ENCODE results near the gene CCNE1.
"Not testable (repeated sequence)": the region's sequence is repeated elsewhere in the genome, so short reads cannot be mapped to it uniquely, and the experiment has no call there.

The CCNE1 gene

GRCh38 chr19:29815231-29815630 is 3.4 kb downstream of the CCNE1 start:
- DNase-seq, result peak; percentile 33
- peaks cover 3 to 5% of the 10 kb centered on the region in 2 donors for H3K36me3 Mint-ChIP-seq
- peaks cover 13 to 25% of the 10 kb centered on the region in 2 donors for H3K4me1 Mint-ChIP-seq
- H3K9me3 Mint-ChIP-seq, result no peaks in the 10 kb centered on the region
- H3K4me3 Mint-ChIP-seq, result peak overlapping the region in 1 of 2 donors; percentile 25
- peak; percentile 31 to 32 for ATAC-seq (replicated peaks)
- H3K27ac Mint-ChIP-seq, result no peak overlapping the region
- peaks cover 9 to 13% of the 10 kb centered on the region in 2 donors for H3K27me3 Mint-ChIP-seq

- no peak overlapping the region for H3K4me3 Mint-ChIP-seq
- H3K9me3 Mint-ChIP-seq, result no peaks in the 10 kb centered on the region
- DNase-seq (no peak), ATAC-seq (replicated peaks) (no peak)
- peaks cover 9 to 17% of the 10 kb centered on the region in 2 donors for H3K4me1 Mint-ChIP-seq
- peaks cover 9 to 14% of the 10 kb centered on the region in 2 donors for H3K36me3 Mint-ChIP-seq
- H3K27ac Mint-ChIP-seq, result no peak overlapping the region
- peaks cover 9 to 13% of the 10 kb centered on the region in 2 donors for H3K27me3 Mint-ChIP-seq
Measured at GRCh38 chr19:29817316-29817715, 5.5 kb downstream of the CCNE1 start.

GRCh38 chr19:29819300-29819699 is 7.5 kb downstream of the CCNE1 start:
- H3K4me3 Mint-ChIP-seq, result no peak overlapping the region
- H3K9me3 Mint-ChIP-seq, result no peaks in the 10 kb centered on the region
- DNase-seq, result no peak
- ATAC-seq (replicated peaks), result no peak
- H3K27me3 Mint-ChIP-seq, result no peaks in the 10 kb centered on the region
- peaks cover 5 to 8% of the 10 kb centered on the region in 2 donors for H3K4me1 Mint-ChIP-seq
- peaks cover 10 to 14% of the 10 kb centered on the region in 2 donors for H3K36me3 Mint-ChIP-seq
- no peak overlapping the region for H3K27ac Mint-ChIP-seq

- Mint-ChIP-seq H3K27ac (no peak overlapping the region), H3K36me3 (peaks cover 10 to 14% of the 10 kb centered on the region in 2 donors), H3K4me3 (no peak overlapping the region)
Measured at GRCh38 chr19:29819986-29820385, 8.2 kb downstream of the CCNE1 start.

GRCh38 chr19:29823581-29824330 is 12.0 kb downstream of the CCNE1 start:
- DNase-seq (no peak), ATAC-seq (replicated peaks) (no peak)
- H3K27me3 Mint-ChIP-seq, result no peaks in the 10 kb centered on the region
- H3K27ac Mint-ChIP-seq, result no peak overlapping the region
- H3K4me3 Mint-ChIP-seq, result no peak overlapping the region
- peaks cover 10 to 11% of the 10 kb centered on the region in 2 donors for H3K36me3 Mint-ChIP-seq
- no peaks in the 10 kb centered on the region for H3K4me1 Mint-ChIP-seq
- H3K9me3 Mint-ChIP-seq, result no peaks in the 10 kb centered on the region

More at GRCh38 chr19:29819986-29820385, 8.2 kb downstream of the CCNE1 start:
- Mint-ChIP-seq H3K4me1 (peaks cover 3 to 6% of the 10 kb centered on the region in 2 donors), H3K27me3 (no peaks in the 10 kb centered on the region), H3K9me3 (no peaks in the 10 kb centered on the region)
- ATAC-seq (replicated peaks), result no peak
- no peak for DNase-seq

- ATAC-seq (replicated peaks); H3K9me3 Mint-ChIP-seq; DNase-seq; H3K4me1 Mint-ChIP-seq; H3K27ac Mint-ChIP-seq; H3K27me3 Mint-ChIP-seq; H3K4me3 Mint-ChIP-seq: not testable (repeated sequence)
- peaks cover 10 to 11% of the 10 kb centered on the region in 2 donors for H3K36me3 Mint-ChIP-seq
Measured at GRCh38 chr19:29825263-29825662, 13.5 kb downstream of the CCNE1 start.

GRCh38 chr19:29831041-29831548 is 19.3 kb downstream of the CCNE1 start:
- Mint-ChIP-seq H3K27me3 (peaks cover 19 to 30% of the 10 kb centered on the region in 2 donors), H3K4me3 (no peak overlapping the region), H3K4me1 (peaks cover 10 to 11% of the 10 kb centered on the region in 2 donors), H3K36me3 (no peaks in the 10 kb centered on the region), H3K9me3 (no peaks in the 10 kb centered on the region), H3K27ac (no peak overlapping the region)
- DNase-seq (no peak), ATAC-seq (replicated peaks) (peak in 1 of 2 donors; percentile 65)

- Mint-ChIP-seq H3K4me3 (no peak overlapping the region), H3K9me3 (no peaks in the 10 kb centered on the region), H3K4me1 (peaks cover 10 to 15% of the 10 kb centered on the region in 2 donors), H3K27ac (no peak overlapping the region), H3K27me3 (peaks cover 19 to 30% of the 10 kb centered on the region in 2 donors), H3K36me3 (no peaks in the 10 kb centered on the region)
- DNase-seq, result no peak
- no peak for ATAC-seq (replicated peaks)
Measured at GRCh38 chr19:29831686-29832085, 19.9 kb downstream of the CCNE1 start.

GRCh38 chr19:29832801-29833200 is 21.0 kb downstream of the CCNE1 start:
- Mint-ChIP-seq H3K9me3 (no peaks in the 10 kb centered on the region), H3K27ac (no peak overlapping the region)

GRCh38 chr19:29833614-29834261 is 21.9 kb downstream of the CCNE1 start:
- Mint-ChIP-seq H3K27ac (no peak overlapping the region), H3K4me1 (peaks cover 19 to 27% of the 10 kb centered on the region in 2 donors), H3K27me3 (peaks cover 19 to 30% of the 10 kb centered on the region in 2 donors), H3K36me3 (no peaks in the 10 kb centered on the region), H3K9me3 (no peaks in the 10 kb centered on the region), H3K4me3 (no peak overlapping the region)
- ATAC-seq (replicated peaks) (no peak), DNase-seq (no peak)

More at GRCh38 chr19:29832801-29833200, 21.0 kb downstream of the CCNE1 start:
- DNase-seq, result no peak
- peaks cover 19 to 30% of the 10 kb centered on the region in 2 donors for H3K27me3 Mint-ChIP-seq
- H3K36me3 Mint-ChIP-seq, result no peaks in the 10 kb centered on the region
- peaks cover 19 to 26% of the 10 kb centered on the region in 2 donors for H3K4me1 Mint-ChIP-seq
- no peak for ATAC-seq (replicated peaks)
- H3K4me3 Mint-ChIP-seq, result no peak overlapping the region

- Mint-ChIP-seq H3K27me3 (peaks cover 22 to 34% of the 10 kb centered on the region in 2 donors), H3K4me1 (peaks cover 19 to 27% of the 10 kb centered on the region in 2 donors), H3K36me3 (no peaks in the 10 kb centered on the region), H3K4me3 (no peak overlapping the region), H3K9me3 (no peaks in the 10 kb centered on the region), H3K27ac (peak overlapping the region; percentile 51)
- DNase-seq, result no peak
- ATAC-seq (replicated peaks), result no peak
Measured at GRCh38 chr19:29834991-29835846, 23.4 kb downstream of the CCNE1 start.

- peak; percentile 17 to 41 for ATAC-seq (replicated peaks)
- Mint-ChIP-seq H3K27me3 (peaks cover 31 to 38% of the 10 kb centered on the region in 2 donors), H3K4me1 (peaks cover 11 to 19% of the 10 kb centered on the region in 2 donors), H3K4me3 (no peak overlapping the region), H3K36me3 (no peaks in the 10 kb centered on the region), H3K9me3 (no peaks in the 10 kb centered on the region), H3K27ac (peak overlapping the region; percentile 5)
- DNase-seq, result no peak
Measured at GRCh38 chr19:29836409-29836825, 24.6 kb downstream of the CCNE1 start.

- Mint-ChIP-seq H3K27ac (peak overlapping the region; percentile 93), H3K4me3 (peak overlapping the region; percentile 62 to 63), H3K36me3 (no peaks in the 10 kb centered on the region), H3K27me3 (peaks cover 39 to 42% of the 10 kb centered on the region in 2 donors), H3K9me3 (no peaks in the 10 kb centered on the region), H3K4me1 (peaks cover 11 to 16% of the 10 kb centered on the region in 2 donors)
- DNase-seq (peak; percentile 53), ATAC-seq (replicated peaks) (peak; percentile 95)
Measured at GRCh38 chr19:29837448-29837981, 25.7 kb downstream of the CCNE1 start.
